Omental fat pad (tissue), 4 donors: Measurements from ENCODE around the gene BRPF3. TPM values are rescaled to one million over a fixed set of nuclear protein-coding genes. Genes with fewer than 3 reads are reported as not detected.

Source experiments
- ATAC-seq: fragments of 150-250 bp; one replicate; pipeline ENCODE4 v1.9.1; 2016; ENCODE audit warnings: mild to moderate bottlenecking, moderate library complexity; ENCODE audit not compliant: low FRiP score
- DNase-seq: peaks from one replicate; pipeline ENCODE4 v3.0.0-alpha.2; 2019; ENCODE audit warnings: low spot score
- total RNA-seq, 4 donors: library from RNA; depleted of rRNA; stranded (reverse); fragments of >200 nt; gene quantifications; one replicate each; pipeline ENCODE4 v1.1.0, GENCODE V29; 2016
- TF ChIP-seq, protein P1 (sequence below), 3 donors: fragments of 450-650 bp; IDR thresholded peaks; one replicate each; pipeline ENCODE4 v1.5.1; 2016 to 2017; ENCODE audit warnings: antibody characterized with exemption in 3 of 3, mild to moderate bottlenecking in 3 of 3, moderate library complexity in 2 of 3

The BRPF3 gene
- total RNA-seq, 4 donors from 2014 or later: 15.8 to 32.1 (median 24.1) TPM

GRCh38 chr6:36219081-36219480, 22.5 kb downstream of the BRPF3 start:
- no peak for DNase-seq
- TF ChIP-seq, protein P1, sequence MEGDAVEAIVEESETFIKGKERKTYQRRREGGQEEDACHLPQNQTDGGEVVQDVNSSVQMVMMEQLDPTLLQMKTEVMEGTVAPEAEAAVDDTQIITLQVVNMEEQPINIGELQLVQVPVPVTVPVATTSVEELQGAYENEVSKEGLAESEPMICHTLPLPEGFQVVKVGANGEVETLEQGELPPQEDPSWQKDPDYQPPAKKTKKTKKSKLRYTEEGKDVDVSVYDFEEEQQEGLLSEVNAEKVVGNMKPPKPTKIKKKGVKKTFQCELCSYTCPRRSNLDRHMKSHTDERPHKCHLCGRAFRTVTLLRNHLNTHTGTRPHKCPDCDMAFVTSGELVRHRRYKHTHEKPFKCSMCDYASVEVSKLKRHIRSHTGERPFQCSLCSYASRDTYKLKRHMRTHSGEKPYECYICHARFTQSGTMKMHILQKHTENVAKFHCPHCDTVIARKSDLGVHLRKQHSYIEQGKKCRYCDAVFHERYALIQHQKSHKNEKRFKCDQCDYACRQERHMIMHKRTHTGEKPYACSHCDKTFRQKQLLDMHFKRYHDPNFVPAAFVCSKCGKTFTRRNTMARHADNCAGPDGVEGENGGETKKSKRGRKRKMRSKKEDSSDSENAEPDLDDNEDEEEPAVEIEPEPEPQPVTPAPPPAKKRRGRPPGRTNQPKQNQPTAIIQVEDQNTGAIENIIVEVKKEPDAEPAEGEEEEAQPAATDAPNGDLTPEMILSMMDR (IDR thresholded peaks at IDR 0.05): no peak
- no peak for ATAC-seq

- DNase-seq (no peak), ATAC-seq (no peak)
- TF ChIP-seq, protein P1 (IDR thresholded peaks at IDR 0.05): no peak
Observed at GRCh38 chr6:36220226-36220625, 23.7 kb downstream of the BRPF3 start.

GRCh38 chr6:36221674-36222073, 25.1 kb downstream of the BRPF3 start:
- TF ChIP-seq, protein P1 (IDR thresholded peaks at IDR 0.05): no peak
- no peak for ATAC-seq
- no peak for DNase-seq

DNA sequence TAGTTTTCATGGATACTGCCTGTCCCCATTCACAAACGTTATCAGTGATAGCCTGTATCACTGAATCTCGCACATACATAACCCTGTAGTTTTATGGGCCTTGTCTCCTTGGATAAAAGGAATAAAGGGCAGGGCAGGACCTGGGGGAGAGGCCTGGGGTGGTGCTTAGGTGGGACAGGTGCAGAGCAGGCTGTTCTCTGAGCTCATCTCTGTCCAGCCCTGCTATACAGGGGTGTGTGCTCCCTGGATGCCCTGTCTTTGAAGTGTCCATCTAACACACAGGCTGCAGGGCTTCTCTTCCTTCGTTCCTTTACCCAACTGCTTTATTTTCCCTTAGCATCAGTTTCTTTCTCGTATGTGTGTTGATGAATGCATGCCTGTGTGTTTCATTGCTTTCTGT, 26.4 kb downstream of the BRPF3 start:
- DNase-seq: no peak
- ATAC-seq: no peak

DNA sequence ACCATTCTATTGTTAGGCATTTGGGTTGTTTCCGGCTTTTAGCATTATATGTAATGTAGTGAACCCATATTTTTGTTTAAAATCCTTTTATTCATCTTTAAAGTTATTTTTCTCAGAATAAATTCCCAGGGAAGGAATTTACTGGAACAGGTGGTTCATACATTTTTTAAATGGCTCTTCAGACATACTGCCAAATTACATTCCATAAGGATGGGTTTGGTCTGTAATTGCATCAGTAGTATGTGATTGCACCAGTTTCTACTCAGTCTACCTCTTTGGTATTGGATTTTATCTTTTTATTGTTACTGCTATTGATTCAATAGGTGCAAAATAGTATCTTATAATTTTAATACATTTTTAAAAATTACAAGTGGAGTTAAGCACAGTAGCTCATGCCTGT, 27.2 kb downstream of the BRPF3 start:
- no peak for ATAC-seq
- DNase-seq: no peak
- TF ChIP-seq, protein P1 (IDR thresholded peaks at IDR 0.05): no peak

More for the DNA sequence above, 26.4 kb downstream of the BRPF3 start:
- TF ChIP-seq, protein P1 (IDR thresholded peaks at IDR 0.05): no peak

DNA sequence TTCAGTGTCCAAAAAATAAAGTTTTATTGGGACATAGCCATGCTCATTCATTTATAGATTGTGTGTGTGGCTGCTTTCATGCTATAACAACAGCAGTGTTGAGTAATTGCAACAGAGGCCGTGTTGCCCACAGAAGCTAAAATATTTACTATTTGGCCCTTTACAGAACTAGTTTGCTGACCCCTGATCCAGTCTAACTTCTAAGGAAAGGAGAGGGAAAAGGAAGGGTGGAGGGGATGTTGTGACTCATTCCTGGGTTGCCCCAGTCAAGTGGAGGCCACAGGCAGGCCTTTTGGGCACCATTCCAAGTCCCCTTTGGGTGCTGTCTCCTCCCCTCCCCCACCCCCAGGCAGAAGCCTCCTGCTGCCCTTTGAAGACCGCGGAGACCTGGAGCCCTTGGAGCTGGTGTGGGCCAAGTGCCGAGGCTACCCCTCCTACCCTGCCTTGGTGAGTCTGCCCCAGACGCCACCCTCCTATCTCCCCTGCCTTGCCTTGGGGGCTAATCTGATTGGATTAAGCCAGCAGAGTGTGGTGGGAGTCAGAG, 28.4 kb downstream of the BRPF3 start:
- ATAC-seq: no peak
- TF ChIP-seq, protein P1 (IDR thresholded peaks at IDR 0.05): no peak
- DNase-seq: no peak

- TF ChIP-seq, protein P1 (IDR thresholded peaks at IDR 0.05): no peak
- DNase-seq: no peak
Observed at GRCh38 chr6:36226438-36227047, 30.0 kb downstream of the BRPF3 start.

More at GRCh38 chr6:36226438-36227047, 30.0 kb downstream of the BRPF3 start:
- ATAC-seq: no peak
